DMS 273 treated with DMSO at 0.1 percent for 48 hours (cell line): ENCODE results near the gene NME7.
"Not testable (repeated sequence)": the region's sequence is repeated elsewhere in the genome, so short reads cannot be mapped to it uniquely, and the experiment has no call there.

ENCODE experiments used
- DNase-seq: peaks from one replicate; lab custom pipeline; 2025; lab: John Stamatoyannopoulos, UW

Gene NME7

GRCh38 chr1:169305356-169305755 is 62.2 kb downstream of the NME7 start:
- no peak for DNase-seq

- no peak for DNase-seq
Measured at GRCh38 chr1:169300854-169301253, 66.7 kb downstream of the NME7 start.

GRCh38 chr1:169298441-169298840 is 69.2 kb downstream of the NME7 start:
- peak; percentile 46 for DNase-seq

GRCh38 chr1:169295846-169296245 is 71.8 kb downstream of the NME7 start:
- DNase-seq: no peak

GRCh38 chr1:169295425-169295824 is 72.2 kb downstream of the NME7 start:
- no peak for DNase-seq

GRCh38 chr1:169289016-169289415 is 78.6 kb downstream of the NME7 start:
- no peak for DNase-seq

- no peak for DNase-seq
Measured at GRCh38 chr1:169288011-169288414, 79.6 kb downstream of the NME7 start.

GRCh38 chr1:169287280-169287679 is 80.3 kb downstream of the NME7 start:
- DNase-seq: no peak

- not testable (repeated sequence) for DNase-seq
Measured at GRCh38 chr1:169281562-169281961, 86.0 kb downstream of the NME7 start.

- no peak for DNase-seq
Measured at GRCh38 chr1:169271098-169271497, 96.5 kb downstream of the NME7 start.

GRCh38 chr1:169266133-169266532 is 101.5 kb downstream of the NME7 start:
- no peak for DNase-seq

- DNase-seq: no peak
Measured at GRCh38 chr1:169263059-169263458, 104.5 kb downstream of the NME7 start.

GRCh38 chr1:169261884-169262283 is 105.7 kb downstream of the NME7 start:
- no peak for DNase-seq

- no peak for DNase-seq
Measured at GRCh38 chr1:169260478-169261151, 107.0 kb downstream of the NME7 start.

GRCh38 chr1:169259816-169260215 is 107.8 kb downstream of the NME7 start:
- no peak for DNase-seq

- no peak for DNase-seq
Measured at GRCh38 chr1:169250795-169251194, 116.8 kb downstream of the NME7 start.

GRCh38 chr1:169250022-169250421 is 117.6 kb downstream of the NME7 start:
- DNase-seq: no peak

GRCh38 chr1:169249611-169250010 is 118.0 kb downstream of the NME7 start:
- no peak for DNase-seq

GRCh38 chr1:169245706-169246105 is 121.9 kb downstream of the NME7 start:
- DNase-seq: no peak

- DNase-seq: no peak
Measured at GRCh38 chr1:169240449-169241232, 127.0 kb downstream of the NME7 start.

- no peak for DNase-seq
Measured at GRCh38 chr1:169236880-169237279, 130.7 kb downstream of the NME7 start.

- DNase-seq: no peak
Measured at GRCh38 chr1:169236143-169236542, 131.5 kb downstream of the NME7 start.

- no peak for DNase-seq
Measured at GRCh38 chr1:169235568-169235967, 132.0 kb downstream of the NME7 start.

- no peak for DNase-seq
Measured at GRCh38 chr1:169234780-169235179, 132.8 kb downstream of the NME7 start.
